ENCODE results near the gene ORC4.

GRCh38 chr2:147945660-147946059 lies 74.9 kb downstream of the ORC4 start:
- no peak for TF ChIP-seq CTCF (IDR thresholded peaks at IDR 0.05)
- TF ChIP-seq POLR2A (IDR thresholded peaks at IDR 0.05), result no peak
